Psoas muscle (tissue), 8 donors: ENCODE results near the gene SRSF12. TPM values are rescaled to one million over a fixed set of nuclear protein-coding genes. Genes with fewer than 3 reads are reported as not detected.

Experiments
- ATAC-seq, 4 donors: fragments of 200-7000 bp; cut with Tn5 transposase; one replicate each; pipeline ENCODE4 v1.9.1; 2020; ENCODE audit warnings: moderate library complexity in 3 of 4, mild to moderate bottlenecking in 2 of 4
- DNase-seq, 2 donors: peaks; one replicate each; pipeline ENCODE4 v3.0.0-alpha.2; 2020
- H3K27ac ChIP-seq: fragments of 200-600 bp; one replicate; pipeline ENCODE4 v1.8.0; 2022
- H3K27me3 ChIP-seq, 3 donors: fragments of 200-600 bp in 1 of 3; one replicate each; pipeline versions ENCODE4 v1.6.1 to v1.8.0; 2013 to 2022; ENCODE audit warnings: low read length in 2 of 3, mild to moderate bottlenecking in 2 of 3, moderate library complexity in 1 of 3; ENCODE audit not compliant: insufficient read depth in 3 of 3
- H3K36me3 ChIP-seq, 2 donors: fragments of 200-600 bp in 1 of 2; one replicate each; pipeline versions ENCODE4 v1.6.1 to v1.8.0; 2013 to 2022; ENCODE audit warnings: low read depth in 1 of 2, mild to moderate bottlenecking in 1 of 2, moderate library complexity in 1 of 2; ENCODE audit not compliant: insufficient read depth in 1 of 2
- H3K4me1 ChIP-seq: fragments of 200-600 bp; one replicate; pipeline ENCODE4 v1.8.0; 2022
- H3K4me3 ChIP-seq: fragments of 200-600 bp; one replicate; pipeline ENCODE4 v1.8.0; 2022; ENCODE audit warnings: mild to moderate bottlenecking
- H3K9me3 ChIP-seq: fragments of 200-600 bp; one replicate; pipeline ENCODE4 v1.8.0; 2022
- WGBS, 3 donors: extraction: QIAGEN DNeasy Blood & Tissue Kit; methylation state at CpG; one replicate each; pipeline versions ENCODE4 v1.1.6 to v1.1.7; 2013; 5-methylcytosine and 5-hydroxymethylcytosine counted together
- intact Hi-C, 2 donors: fragments of 100-400 bp; cut with DNase I; formaldehyde crosslinking; loops; one replicate each; pipeline versions ENCODE4 v1.11.0 to v1.14.2; 2022
- polyA plus RNA-seq, 3 donors: library from polyadenylated mRNA; stranded (reverse); fragments of 200-250 nt; gene quantifications; one replicate each; pipeline ENCODE4 v1.2.3, GENCODE V29; 2013
- total RNA-seq, 4 donors: library from RNA; stranded (reverse); fragmentation: NEBNext Ultra II Directional in 2 of 4; extraction: Animal tissue kit (Norgen Biotek cat#: 25700) in 2 of 4; gene quantifications; one replicate each; pipeline versions ENCODE4 v1.2.1 to v1.2.4, GENCODE V29; 2021 to 2023
- TF ChIP-seq, protein P1 (sequence below): fragments of 200-600 bp; IDR thresholded peaks from one replicate; pipeline ENCODE4 v1.8.0; 2022; ENCODE audit warnings: antibody characterized with exemption
- donor health status: healthy with polysubstance abuse.
- donor health status: DM: no; HTN: no; CAD: no; lungs with moderate emphysema.
- donor health status: Bipolar disorder and iron deficiency.
- donor health status: healthy.
- donor health status: DM: yes; HTN: yes; CAD: no.
- donor health status: DM: no; HTN: no; CAD: no.
- donor health status: DM: no; HTN: no; CAD: no.
- donor health status: DM: yes; HTN: yes; CAD: no.

The SRSF12 gene
- total and polyA plus RNA-seq, 7 donors, result 0.09 to 0.71 (median 0.21) TPM

- intact Hi-C loops, result loop anchor here in 1 of 2 donors (10.0 kb wide), 1 partner anchor 100 kb away; no protein-coding TSS in a partner anchor
- peak overlapping the region; percentile 56 for H3K27ac ChIP-seq
- no peaks in the 10 kb centered on the region for H3K27me3 ChIP-seq
- H3K4me3 ChIP-seq, result peak overlapping the region; percentile 98
- DNase-seq (no peak), ATAC-seq (no peak)
- peaks cover 0 to 40% of the 10 kb centered on the region in 2 donors for H3K36me3 ChIP-seq
- H3K9me3 ChIP-seq, result no peaks in the 10 kb centered on the region
- 34 to 50% (median 41%) methylated on average over 3 of the region's 3 CpGs for WGBS, 3 donors
- H3K4me1 ChIP-seq, result peaks cover 34% of the 10 kb centered on the region
- TF ChIP-seq, protein P1, sequence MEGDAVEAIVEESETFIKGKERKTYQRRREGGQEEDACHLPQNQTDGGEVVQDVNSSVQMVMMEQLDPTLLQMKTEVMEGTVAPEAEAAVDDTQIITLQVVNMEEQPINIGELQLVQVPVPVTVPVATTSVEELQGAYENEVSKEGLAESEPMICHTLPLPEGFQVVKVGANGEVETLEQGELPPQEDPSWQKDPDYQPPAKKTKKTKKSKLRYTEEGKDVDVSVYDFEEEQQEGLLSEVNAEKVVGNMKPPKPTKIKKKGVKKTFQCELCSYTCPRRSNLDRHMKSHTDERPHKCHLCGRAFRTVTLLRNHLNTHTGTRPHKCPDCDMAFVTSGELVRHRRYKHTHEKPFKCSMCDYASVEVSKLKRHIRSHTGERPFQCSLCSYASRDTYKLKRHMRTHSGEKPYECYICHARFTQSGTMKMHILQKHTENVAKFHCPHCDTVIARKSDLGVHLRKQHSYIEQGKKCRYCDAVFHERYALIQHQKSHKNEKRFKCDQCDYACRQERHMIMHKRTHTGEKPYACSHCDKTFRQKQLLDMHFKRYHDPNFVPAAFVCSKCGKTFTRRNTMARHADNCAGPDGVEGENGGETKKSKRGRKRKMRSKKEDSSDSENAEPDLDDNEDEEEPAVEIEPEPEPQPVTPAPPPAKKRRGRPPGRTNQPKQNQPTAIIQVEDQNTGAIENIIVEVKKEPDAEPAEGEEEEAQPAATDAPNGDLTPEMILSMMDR, result no peak
Measured at GRCh38 chr6:89084954-89085353, 32.9 kb downstream of the SRSF12 start.

GRCh38 chr6:89084542-89084941 lies 33.3 kb downstream of the SRSF12 start:
- Histone ChIP-seq H3K27ac (peak overlapping the region; percentile 56), H3K36me3 (peaks cover 0 to 40% of the 10 kb centered on the region in 2 donors), H3K4me3 (peak overlapping the region; percentile 98), H3K9me3 (no peaks in the 10 kb centered on the region), H3K27me3 (no peaks in the 10 kb centered on the region), H3K4me1 (peaks cover 34% of the 10 kb centered on the region)
- intact Hi-C loops, result loop anchor here in 1 of 2 donors (10.0 kb wide), 1 partner anchor 100 kb away; no protein-coding TSS in a partner anchor
- no peak for DNase-seq
- TF ChIP-seq, protein P1, result no peak
- ATAC-seq, result no peak

GRCh38 chr6:89082486-89082891 lies 35.4 kb downstream of the SRSF12 start:
- 0 to 1% (median 1%) methylated on average over 9 of the region's 9 CpGs for WGBS, 3 donors
- intact Hi-C loops, result loop anchor here (2.0 to 10.0 kb wide), 3 partner anchors 48 to 98 kb away; partner anchors contain the start of gene PM20D2 (in 1 of the 2)
- H3K4me3 ChIP-seq, result peak overlapping the region; percentile 98
- H3K27me3 ChIP-seq, result no peaks in the 10 kb centered on the region
- DNase-seq (no peak), ATAC-seq (no peak)
- H3K36me3 ChIP-seq, result peaks cover 0 to 40% of the 10 kb centered on the region in 2 donors
- TF ChIP-seq, protein P1, result no peak
- H3K4me1 ChIP-seq, result peaks cover 38% of the 10 kb centered on the region
- H3K9me3 ChIP-seq, result no peaks in the 10 kb centered on the region
- H3K27ac ChIP-seq, result peak overlapping the region; percentile 100

DNA sequence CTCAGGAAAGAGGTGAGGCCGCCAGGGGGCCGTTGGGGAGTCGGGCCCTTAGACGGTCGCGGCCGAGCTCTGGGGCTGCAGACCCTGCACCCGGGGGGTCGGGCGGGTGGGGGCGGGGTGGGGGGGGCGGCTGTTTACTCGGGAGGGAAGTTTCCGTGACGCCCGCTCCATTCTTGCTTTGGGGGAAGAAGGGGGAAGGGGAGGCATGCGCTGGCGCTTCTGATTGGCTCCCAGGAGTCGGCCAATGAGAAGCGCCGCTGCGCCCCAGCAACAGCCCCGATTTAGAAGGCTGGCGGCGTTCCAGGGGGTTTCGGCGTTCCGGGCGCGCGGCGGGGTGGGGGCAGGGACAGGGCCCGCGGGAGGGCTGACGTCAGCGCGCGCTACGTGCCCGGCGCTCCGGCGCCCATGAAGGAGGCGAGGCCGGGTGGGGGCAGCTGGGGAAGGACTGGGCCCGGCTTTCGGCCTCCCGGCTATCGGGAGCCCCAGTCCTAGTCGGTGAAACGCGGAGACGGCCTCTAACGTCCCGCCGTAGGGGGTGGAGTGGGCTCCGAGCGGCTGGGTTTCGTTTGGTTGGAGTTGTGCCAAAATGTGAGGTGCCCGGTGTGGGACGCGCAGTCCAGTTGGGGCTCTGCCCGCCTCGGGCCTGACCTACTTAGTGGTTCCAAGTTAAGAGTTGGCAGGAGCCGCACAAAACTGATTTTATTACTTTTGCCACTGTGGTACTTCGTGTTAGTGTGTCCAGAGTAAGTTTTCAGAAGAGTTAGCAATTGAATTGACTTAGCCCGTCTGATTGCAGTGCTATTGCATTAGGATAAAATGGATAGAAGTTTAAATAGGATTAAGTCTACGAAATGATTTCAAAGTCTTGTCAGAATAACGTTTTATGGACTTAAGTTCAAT lies 36.2 kb downstream of the SRSF12 start:
- intact Hi-C loops, result loop anchor here (2.0 to 10.0 kb wide), 3 partner anchors 47 to 97 kb away; partner anchors contain the start of gene PM20D2 (in 1 of the 2)
- 0 to 1% (median 1%) methylated on average over 38 to 69 of the region's 69 CpGs for WGBS, 3 donors
- H3K27ac ChIP-seq, result peak overlapping the region; percentile 100
- DNase-seq, result peak; percentile 100
- H3K36me3 ChIP-seq, result peaks cover 0 to 40% of the 10 kb centered on the region in 2 donors
- no peaks in the 10 kb centered on the region for H3K27me3 ChIP-seq
- H3K9me3 ChIP-seq, result no peaks in the 10 kb centered on the region
- peak; percentile 76 to 81 (median 79) for ATAC-seq
- TF ChIP-seq, protein P1, result no peak
- H3K4me1 ChIP-seq, result peaks cover 31% of the 10 kb centered on the region
- peak overlapping the region; percentile 98 for H3K4me3 ChIP-seq
